HepG2 (cell line): ENCODE results near the gene AMER3. TPM values are rescaled to one million over a fixed set of nuclear protein-coding genes. Genes with fewer than 3 reads are reported as not detected.

Source experiments
- BCL3 ChIP-seq: sonication (generic); formaldehyde crosslinking; IDR thresholded peaks from 2 replicates; pipeline ENCODE4 v1.5.1; 2020; ENCODE audit warnings: mild to moderate bottlenecking, missing genetic modification reagents, moderate library complexity
- KLF12 ChIP-seq: sonication (generic); formaldehyde crosslinking; IDR thresholded peaks from 2 replicates; pipeline ENCODE4 v1.4.0; 2020; ENCODE audit warnings: missing genetic modification reagents, borderline replicate concordance
- MTF2 ChIP-seq: sonication (generic); formaldehyde crosslinking; IDR thresholded peaks from 2 replicates; pipeline ENCODE4 v1.5.0; 2020; ENCODE audit warnings: missing genetic modification reagents, borderline replicate concordance
- NFE2L2 ChIP-seq: fragments of 150-350 bp; IDR thresholded peaks from 2 replicates; pipeline ENCODE4 v1.6.1; 2014; ENCODE audit warnings: low read length
- NR3C1 ChIP-seq: sonication (generic); formaldehyde crosslinking; IDR thresholded peaks from 2 replicates; pipeline ENCODE4 v1.4.0; 2020; ENCODE audit warnings: missing genetic modification reagents
- PATZ1 ChIP-seq: sonication (generic); formaldehyde crosslinking; IDR thresholded peaks from 2 replicates; pipeline ENCODE4 v1.4.0; 2020; ENCODE audit warnings: missing genetic modification reagents
- POLR2AphosphoS5 ChIP-seq: IDR thresholded peaks from 2 replicates; pipeline ENCODE4 v1.6.1; 2012; ENCODE audit warnings: low read depth, low read length
- PRDM10 ChIP-seq: sonication (generic); formaldehyde crosslinking; IDR thresholded peaks from 2 replicates; pipeline ENCODE4 v1.4.0; 2020; ENCODE audit warnings: low read depth, missing genetic modification reagents
- TFE3 ChIP-seq: IDR thresholded peaks from 2 replicates; pipeline ENCODE4 v1.6.1; 2016
- THAP11 ChIP-seq: IDR thresholded peaks from 2 replicates; pipeline ENCODE4 v1.6.1; 2016; ENCODE audit warnings: missing biosample characterization, missing genetic modification reagents
- TOE1 ChIP-seq: sonication (generic); formaldehyde crosslinking; IDR thresholded peaks from 2 replicates; pipeline ENCODE4 v1.4.0; 2020; ENCODE audit warnings: mild to moderate bottlenecking, missing genetic modification reagents
- TOPORS ChIP-seq: sonication (generic); formaldehyde crosslinking; IDR thresholded peaks from 2 replicates; pipeline ENCODE4 v1.8.0; 2023; ENCODE audit warnings: mild to moderate bottlenecking, missing genetic modification reagents
- ZBTB4 ChIP-seq: sonication (generic); formaldehyde crosslinking; IDR thresholded peaks from 2 replicates; pipeline ENCODE4 v1.4.0; 2020; ENCODE audit warnings: missing genetic modification reagents, mild to moderate bottlenecking, borderline replicate concordance
- ZKSCAN1 ChIP-seq: fragments of 150-350 bp; IDR thresholded peaks from 2 replicates; pipeline ENCODE4 v1.6.1; 2014; ENCODE audit warnings: low read length
- ZMAT3 ChIP-seq: sonication (generic); formaldehyde crosslinking; conservative IDR thresholded peaks from 2 replicates; pipeline ENCODE4 v1.7.0; 2021; ENCODE audit warnings: missing genetic modification reagents
- ZNF207 ChIP-seq: fragments of 450-650 bp; IDR thresholded peaks from 2 replicates; pipeline ENCODE4 v1.6.1; 2016; ENCODE audit warnings: antibody characterized with exemption, borderline replicate concordance
- ZNF674 ChIP-seq: sonication (generic); formaldehyde crosslinking; IDR thresholded peaks from 2 replicates; pipeline ENCODE4 v1.5.0; 2020; ENCODE audit warnings: low read depth, mild to moderate bottlenecking, missing genetic modification reagents
- polyA plus RNA-seq, 8 experiments: library from polyadenylated mRNA; depleted of rRNA in 3 of 8; stranded (reverse) in 7 of 8; unstranded in 1 of 8; fragments of >200 nt; fragmentation: Illumina TruSeq in 4 of 8; extraction: Trizol in 4 of 8; gene quantifications; 2 replicates each; pipeline versions ENCODE4 v1.2.1 to v1.2.3, GENCODE V29; 2011 to 2016; ENCODE audit warnings: low read depth in 4 of 8, missing spikeins in 1 of 8, mixed read lengths in 1 of 8; ENCODE audit not compliant: insufficient read depth in 1 of 8
- total RNA-seq, 5 experiments: library from RNA; depleted of rRNA; stranded (reverse); fragments of >200 nt; fragmentation: Illumina TruSeq; extraction: Trizol; gene quantifications; 2 replicates each; pipeline ENCODE4 v1.2.3, GENCODE V29; 2016; ENCODE audit warnings: low read depth in 1 of 5

The AMER3 gene
- total and polyA plus RNA-seq, 2 of the 13 experiments (the other 11 are each of a cell fraction or from before 2014, with no cell fraction given), result not detected

- TF ChIP-seq PATZ1 (CRISPR knock-in tag), result 0 out of 2 replicates have a peak, but pooled peaks have one; percentile 10
- no peak for TF ChIP-seq TOE1 (CRISPR knock-in tag)
- no peak for TF ChIP-seq NR3C1 (CRISPR knock-in tag)
- no peak for TF ChIP-seq PRDM10 (CRISPR knock-in tag)
- TF ChIP-seq THAP11 (CRISPR knock-in tag), result no peak
- 0 out of 2 replicates have a peak, but pooled peaks have one; percentile 47 for TF ChIP-seq MTF2 (CRISPR knock-in tag)
- TF ChIP-seq KLF12 (CRISPR knock-in tag), result no peak
- no peak for TF ChIP-seq TFE3 (CRISPR knock-in tag)
- TF ChIP-seq NFE2L2, result no peak
- TF ChIP-seq ZMAT3 (CRISPR knock-in tag), result 0 out of 2 replicates have a peak, but pooled peaks have one; percentile 52
- no peak for TF ChIP-seq ZNF207
- no peak for TF ChIP-seq POLR2AphosphoS5
- peak; percentile 56 for TF ChIP-seq BCL3 (CRISPR knock-in tag)
- TF ChIP-seq TOPORS (CRISPR knock-in tag), result no peak
- no peak for TF ChIP-seq ZBTB4 (CRISPR knock-in tag)
- 0 out of 2 replicates have a peak, but pooled peaks have one; percentile 48 for TF ChIP-seq ZNF674 (CRISPR knock-in tag)
- TF ChIP-seq ZKSCAN1, result no peak
Measured at GRCh38 chr2:130756053-130756873, 923 bp downstream of the AMER3 start (continued).
